B cell (primary cell): ENCODE results near the gene SLC51B. TPM values are rescaled to one million over a fixed set of nuclear protein-coding genes. Genes with fewer than 3 reads are reported as not detected.
"Not testable (repeated sequence)": the region's sequence is repeated elsewhere in the genome, so short reads cannot be mapped to it uniquely, and the experiment has no call there.

ENCODE experiments used
- ATAC-seq: fragments of 200-7000 bp; cut with Tn5 transposase; one replicate; pipeline ENCODE4 v1.10.0; 2021; ENCODE audit warnings: low read depth, mild to moderate bottlenecking, moderate number of reproducible peaks, moderate library complexity
- CTCF ChIA-PET: fragments of 350-600 bp; sonication (Branson Sonifier 250); formaldehyde crosslinking; loops from one replicate; lab custom pipeline; 2021; ENCODE audit warnings: antibody characterized with exemption, inconsistent platforms; lab: Charles Lee
- POLR2A ChIA-PET: fragments of 350-600 bp; sonication (Branson Sonifier 250); formaldehyde crosslinking; loops from one replicate; lab custom pipeline; 2021; ENCODE audit warnings: antibody characterized with exemption; lab: Charles Lee
- DNase-seq: peaks from one replicate; pipeline ENCODE4 v3.0.0; 2013
- H2AFZ ChIP-seq: 2 replicates; pipeline ENCODE4 v1.6.1; 2012; ENCODE audit warnings: mild to moderate bottlenecking, low read depth, low read length; ENCODE audit not compliant: insufficient read depth, poor library complexity, severe bottlenecking
- H3K27ac ChIP-seq, 2 donors: 1 replicate in 1 of 2; 2 replicates in 1 of 2; pipeline ENCODE4 v1.5.1; 2012 to 2013; ENCODE audit warnings: low read length in 2 of 2, mild to moderate bottlenecking in 2 of 2, moderate library complexity in 1 of 2
- H3K27me3 ChIP-seq, 4 experiments: fragments of 200-600 bp in 1 of 4; sonication (generic) in 1 of 4; replicated peaks in 1 of 4; 1 replicate in 2 of 4; 2 replicates in 2 of 4; pipeline versions ENCODE4 v1.6.1 to v1.7.0; 2013 to 2016; ENCODE audit warnings: low read length in 3 of 4, mild to moderate bottlenecking in 2 of 4, mixed read lengths in 1 of 4, moderate library complexity in 1 of 4; ENCODE audit not compliant: insufficient read depth in 4 of 4, control insufficient read depth in 3 of 4; ENCODE audit errors: control extremely low read depth in 1 of 4
- H3K36me3 ChIP-seq, 2 experiments: replicated peaks in 1 of 2; 1 replicate in 1 of 2; 2 replicates in 1 of 2; pipeline versions ENCODE4 v1.6.1 to v1.7.1; 2013; ENCODE audit warnings: low read length in 1 of 2; ENCODE audit not compliant: insufficient read depth in 2 of 2, control insufficient read depth in 1 of 2; ENCODE audit errors: control extremely low read depth in 1 of 2, extremely low read depth in 1 of 2
- H3K4me1 ChIP-seq, 2 donors: fragments of 200-600 bp in 1 of 2; sonication (generic) in 1 of 2; 1 replicate in 1 of 2; 2 replicates in 1 of 2; pipeline versions ENCODE4 v1.5.1 to v1.6.1; 2013 to 2017; ENCODE audit warnings: low read length in 2 of 2; ENCODE audit not compliant: control insufficient read depth in 2 of 2, insufficient read depth in 2 of 2
- H3K4me2 ChIP-seq: replicated peaks from 2 replicates; pipeline ENCODE3; 2012; ENCODE audit warnings: mild to moderate bottlenecking, low read depth, low read length; ENCODE audit not compliant: poor library complexity, severe bottlenecking
- H3K4me3 ChIP-seq, 5 experiments: fragments of 200-600 bp in 1 of 5; sonication (generic) in 1 of 5; 1 replicate in 3 of 5; 2 replicates in 2 of 5; pipeline versions ENCODE4 v1.5.1 to v1.7.0; 2011 to 2016; ENCODE audit warnings: low read length in 4 of 5, mild to moderate bottlenecking in 4 of 5, low read depth in 2 of 5, control low read depth in 1 of 5, moderate library complexity in 1 of 5; ENCODE audit not compliant: insufficient read depth in 1 of 5; ENCODE audit errors: control extremely low read depth in 1 of 5, extremely low read depth in 1 of 5
- H3K79me2 ChIP-seq: fragments of 200-600 bp; sonication (generic); one replicate; pipeline ENCODE4 v1.6.0; 2016; ENCODE audit warnings: low read length; ENCODE audit not compliant: control insufficient read depth, insufficient read depth
- H3K9ac ChIP-seq: fragments of 200-600 bp; sonication (generic); 2 replicates; pipeline ENCODE4 v1.6.1; 2017; ENCODE audit warnings: mild to moderate bottlenecking, low read length, moderate library complexity
- H3K9me3 ChIP-seq, 3 donors: one replicate each; pipeline versions ENCODE4 v1.6.1 to v1.7.1; 2013; ENCODE audit warnings: low read length in 2 of 3; ENCODE audit not compliant: control insufficient read depth in 2 of 3, insufficient read depth in 1 of 3; ENCODE audit errors: control extremely low read depth in 1 of 3
- H4K20me1 ChIP-seq: 2 replicates; pipeline ENCODE4 v1.6.0; 2012; ENCODE audit warnings: mild to moderate bottlenecking, low read length; ENCODE audit not compliant: insufficient read depth, control insufficient read depth, poor library complexity, severe bottlenecking
- H3K27ac Mint-ChIP-seq: one replicate; pipeline ENCODE4 v1.8.0; 2021; ENCODE audit warnings: mixed read lengths
- H3K27me3 Mint-ChIP-seq: one replicate; pipeline ENCODE4 v1.8.0; 2021; ENCODE audit warnings: mixed read lengths
- H3K4me1 Mint-ChIP-seq: one replicate; pipeline ENCODE4 v1.8.0; 2021; ENCODE audit warnings: mixed read lengths
- H3K4me3 Mint-ChIP-seq: one replicate; pipeline ENCODE4 v1.8.0; 2021; ENCODE audit warnings: mixed read lengths
- H3K9me3 Mint-ChIP-seq: one replicate; pipeline ENCODE4 v1.8.0; 2022; ENCODE audit warnings: mixed read lengths; ENCODE audit not compliant: insufficient read depth
- CTCF ChIP-seq: fragments of 200-600 bp; IDR thresholded peaks from one replicate; pipeline ENCODE4 v1.8.0; 2022; ENCODE audit warnings: antibody characterized with exemption, mild to moderate bottlenecking
- EZH2 ChIP-seq: IDR thresholded peaks from 2 replicates; pipeline ENCODE4 v1.6.1; 2012; ENCODE audit warnings: borderline replicate concordance, low read depth, mild to moderate bottlenecking, moderate library complexity, low read length; ENCODE audit not compliant: insufficient read depth, poor library complexity, severe bottlenecking
- WGBS: methylation state at CpG from one replicate; pipeline ENCODE4 v1.1.5; 2013; ENCODE audit warnings: missing lambda C conversion rate; ENCODE audit not compliant: insufficient coverage; 5-methylcytosine and 5-hydroxymethylcytosine counted together
- intact Hi-C: fragments of 100-400 bp; cut with micrococcal nuclease; formaldehyde crosslinking; loops from one replicate; pipeline ENCODE4 v1.10.0; 2022
- polyA plus RNA-seq: library from polyadenylated mRNA; depleted of rRNA; stranded (reverse); fragments of >200 nt; gene quantifications from 2 replicates; pipeline ENCODE4 v1.2.3, GENCODE V29; 2012
- total RNA-seq, 2 donors: library from RNA; stranded (reverse); fragments of 120-200 nt in 1 of 2; gene quantifications; 1 replicate in 1 of 2; 2 replicates in 1 of 2; pipeline versions ENCODE4 v1.2.3 to v1.2.4, GENCODE V29; 2013 to 2022

The SLC51B gene
- total and polyA plus RNA-seq, 2 donors (not counting 1 experiment from before 2014, with no cell fraction given): not detected

GRCh38 chr15:65006876-65007275 is 38.3 kb upstream of the SLC51B start:
- Histone ChIP-seq H3K9me3 (no peaks in the 10 kb centered on the region), H4K20me1 (no peaks in the 10 kb centered on the region), H3K4me3 (no peak overlapping the region), H2AFZ (no peak overlapping the region), H3K27me3 (no peaks in the 10 kb centered on the region), H3K4me2 (no peak overlapping the region), H3K9ac (no peak overlapping the region), H3K4me1 (no peaks in the 10 kb centered on the region), H3K79me2 (no peaks in the 10 kb centered on the region), H3K27ac (no peak overlapping the region), H3K36me3 (peaks cover 0 to 5% of the 10 kb centered on the region in 2 experiments)
- POLR2A ChIA-PET: interaction anchor here (0.7 kb wide), 1 partner anchor 150 kb away, joined by 9 read pairs; no protein-coding TSS in a partner anchor
- Mint-ChIP-seq H3K4me3 (no peak overlapping the region), H3K27me3 (no peaks in the 10 kb centered on the region), H3K27ac (no peak overlapping the region), H3K9me3 (no peaks in the 10 kb centered on the region), H3K4me1 (peaks cover 2% of the 10 kb centered on the region)
- no peak for DNase-seq
- WGBS: no CpG with 5 or more reads among the region's 3 CpGs
- ATAC-seq: no peak
- no peak for TF ChIP-seq CTCF
- TF ChIP-seq EZH2: no peak
- intact Hi-C loops: no loop called here
- CTCF ChIA-PET: no interaction called here

GRCh38 chr15:65008983-65009382 is 36.2 kb upstream of the SLC51B start:
- no peak overlapping the region for H3K27ac ChIP-seq
- no peaks in the 10 kb centered on the region for H3K4me1 ChIP-seq
- no peaks in the 10 kb centered on the region for H4K20me1 ChIP-seq
- H3K79me2 ChIP-seq: no peaks in the 10 kb centered on the region
- H3K9ac ChIP-seq: no peak overlapping the region
- no peak overlapping the region for H3K4me2 ChIP-seq
- H3K36me3 ChIP-seq: peaks cover 2 to 15% of the 10 kb centered on the region in 2 experiments
- WGBS: 57% methylated on average over 1 of the region's 2 CpGs
- ChIA-PET POLR2A (interaction anchor here (1.4 kb wide), 1 partner anchor 19 kb away, joined by 3 read pairs; the partner anchor contains the start of gene SPG21), CTCF (interaction anchor here (0.6 to 2.5 kb wide), 10 partner anchors 12 to 650 kb away, joined by 3 to 14 read pairs (median 4); partner anchors contain the start of genes ANKDD1A and SPG21)
- DNase-seq (peak; percentile 32), ATAC-seq (peak; percentile 62)
- TF ChIP-seq CTCF (peak; percentile 12), EZH2 (no peak)
- no peak overlapping the region for H2AFZ ChIP-seq
- no peak overlapping the region for H3K4me3 Mint-ChIP-seq
- intact Hi-C loops: no loop called here
- peaks cover 0 to 6% (median 5%) of the 10 kb centered on the region in 3 donors for H3K9me3 ChIP-seq
- H3K27ac Mint-ChIP-seq: no peak overlapping the region
- no peaks in the 10 kb centered on the region for H3K27me3 ChIP-seq
- peaks cover 2% of the 10 kb centered on the region for H3K4me1 Mint-ChIP-seq
- H3K4me3 ChIP-seq: no peak overlapping the region
- H3K9me3 Mint-ChIP-seq: no peaks in the 10 kb centered on the region
- no peaks in the 10 kb centered on the region for H3K27me3 Mint-ChIP-seq

GRCh38 chr15:65011198-65011597 is 34.0 kb upstream of the SLC51B start:
- peaks cover 1 to 10% (median 5%) of the 10 kb centered on the region in 3 donors for H3K9me3 ChIP-seq
- H3K27ac ChIP-seq, H2AFZ ChIP-seq, H3K9me3 Mint-ChIP-seq, H3K27me3 Mint-ChIP-seq, H4K20me1 ChIP-seq, H3K27ac Mint-ChIP-seq, H3K4me1 Mint-ChIP-seq, intact Hi-C loops, H3K79me2 ChIP-seq, H3K4me3 Mint-ChIP-seq, H3K4me2 ChIP-seq, H3K4me3 ChIP-seq, ATAC-seq, H3K4me1 ChIP-seq, H3K27me3 ChIP-seq, POLR2A ChIA-PET, H3K9ac ChIP-seq, DNase-seq: not testable (repeated sequence)
- CTCF ChIA-PET: interaction anchor here (0.8 to 1.1 kb wide), 2 partner anchors 280 to 283 kb away, joined by 3 to 4 read pairs; no protein-coding TSS in a partner anchor
- 90% methylated on average over 2 of the region's 4 CpGs for WGBS
- peaks cover 6 to 28% of the 10 kb centered on the region in 2 experiments for H3K36me3 ChIP-seq
